Stimulated activated CD8-positive, alpha-beta memory T cell treated with anti-CD3 and anti-CD28 coated beads, Interleukin-7, amount 100 ng/mL, for 24 hours (primary cell): Measurements from ENCODE around the gene MUC22.
"Not testable (repeated sequence)": the region's sequence is repeated elsewhere in the genome, so short reads cannot be mapped to it uniquely, and the experiment has no call there.

Experiments used
- DNase-seq: peaks from one replicate; pipeline ENCODE4 v3.0.0-alpha.2; 2020; ENCODE audit warnings: low read depth

MUC22 gene

GRCh38 chr6:30998785-30999184 lies 11.5 kb upstream of the MUC22 start:
- DNase-seq, result no peak

GRCh38 chr6:31000067-31000860 lies 10.0 kb upstream of the MUC22 start:
- not testable (repeated sequence) for DNase-seq

DNA sequence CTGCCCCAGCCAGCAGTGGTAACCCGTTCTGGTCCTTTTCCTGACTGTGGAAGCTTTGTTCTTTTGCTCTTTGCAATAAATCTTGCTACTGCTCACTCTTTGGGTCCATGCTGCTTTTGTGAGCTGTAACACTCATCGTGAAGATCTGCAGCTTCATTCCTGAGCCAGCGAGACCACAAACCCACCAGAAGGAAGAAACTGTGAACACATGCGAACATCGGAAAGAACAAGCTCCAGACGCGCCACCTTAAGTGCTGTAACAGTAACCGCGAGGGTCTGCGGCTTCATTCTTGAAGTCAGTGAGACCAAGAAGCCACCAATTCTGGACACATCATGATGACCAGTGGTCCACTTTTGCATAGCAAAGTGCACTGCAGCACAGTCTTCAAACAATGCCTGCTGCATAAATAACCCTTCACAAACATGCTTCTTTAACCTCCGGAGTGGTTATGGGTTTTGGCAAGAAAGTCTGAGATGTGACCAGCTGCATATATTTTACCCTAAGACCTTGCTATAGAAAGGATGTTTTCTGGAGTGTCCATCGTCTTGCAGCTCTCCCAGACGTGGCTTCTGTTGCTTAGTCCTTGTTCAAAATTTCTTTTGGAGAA lies 8.9 kb upstream of the MUC22 start:
- no peak for DNase-seq

GRCh38 chr6:31002471-31002870 lies 7.8 kb upstream of the MUC22 start:
- DNase-seq, result no peak

- DNase-seq, result no peak
Observed at GRCh38 chr6:31004794-31005193, 5.5 kb upstream of the MUC22 start.

DNA sequence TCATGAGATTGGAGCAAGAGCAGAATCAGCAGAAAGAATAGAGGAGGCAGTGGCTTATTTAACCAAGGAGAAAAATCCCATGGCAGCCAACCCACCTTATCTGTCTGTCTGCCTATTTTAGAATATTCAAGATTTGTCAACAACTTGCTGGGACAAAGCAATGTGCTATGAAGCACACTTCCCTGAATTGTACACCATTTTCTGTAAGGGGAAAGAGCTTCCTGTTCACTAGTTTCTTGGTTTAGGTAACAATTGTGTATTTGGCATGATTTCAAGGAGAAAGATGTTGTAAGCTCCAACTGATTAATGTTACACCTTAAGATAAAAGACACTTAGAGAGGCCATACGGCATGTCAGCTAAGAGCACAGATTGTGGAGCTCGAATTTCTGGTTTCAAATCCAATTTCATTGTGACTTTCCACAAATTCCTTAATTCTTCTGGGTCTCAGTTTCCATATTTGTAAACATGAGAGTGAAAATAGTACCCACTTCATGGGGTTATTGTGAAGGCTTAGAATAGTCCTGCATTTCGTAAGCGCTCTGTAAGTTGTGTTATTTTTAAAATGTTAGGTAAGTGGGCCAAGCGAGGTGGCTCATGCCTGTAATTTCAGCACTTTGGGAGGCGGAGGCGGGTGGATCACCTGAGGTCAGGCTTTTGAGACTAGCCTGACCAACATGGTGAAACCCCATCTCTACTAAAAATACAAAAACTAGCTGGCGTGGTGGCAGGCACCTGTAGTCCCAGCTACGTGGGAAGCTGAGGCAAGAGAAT lies 4.8 kb upstream of the MUC22 start:
- DNase-seq, result no peak

DNA sequence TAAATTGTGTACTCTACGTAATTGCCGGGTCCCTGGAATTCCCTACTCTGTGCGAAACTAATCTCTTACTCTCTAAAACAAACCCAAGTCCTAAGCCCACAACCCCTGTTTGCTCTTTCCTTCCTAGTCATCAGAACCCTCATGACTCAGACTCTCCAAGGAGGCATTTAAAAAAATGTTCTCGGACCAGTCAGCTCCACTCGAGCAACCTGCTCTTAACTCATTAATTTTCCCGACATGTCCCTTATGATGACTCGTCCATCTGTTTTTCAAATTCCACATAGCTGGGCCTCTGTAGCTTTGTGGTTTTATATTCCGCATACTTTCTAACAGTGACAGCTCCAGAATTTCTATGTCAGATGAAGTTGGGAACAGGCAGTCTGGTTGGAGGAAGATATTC lies 2.6 kb upstream of the MUC22 start:
- no peak for DNase-seq

DNA sequence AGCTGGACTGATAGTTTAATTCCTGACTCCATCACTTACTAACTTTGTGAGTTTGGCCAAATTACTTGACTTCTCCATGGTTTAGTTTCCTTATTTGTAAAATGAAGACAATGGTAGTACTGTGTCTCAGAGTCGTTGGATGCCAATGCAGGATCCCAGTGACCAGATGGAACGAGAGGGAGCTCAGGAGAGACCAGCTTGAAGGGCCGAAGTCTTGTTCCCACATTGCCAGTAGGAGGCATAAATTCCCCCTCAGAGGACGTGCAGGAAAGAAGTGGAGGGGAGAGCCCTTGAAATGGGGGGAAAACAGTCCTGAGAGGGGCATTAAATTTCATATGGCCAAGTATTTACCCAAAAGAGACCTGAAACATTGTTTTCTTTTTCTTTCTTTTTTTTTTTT lies 2.1 kb upstream of the MUC22 start:
- no peak for DNase-seq

DNA sequence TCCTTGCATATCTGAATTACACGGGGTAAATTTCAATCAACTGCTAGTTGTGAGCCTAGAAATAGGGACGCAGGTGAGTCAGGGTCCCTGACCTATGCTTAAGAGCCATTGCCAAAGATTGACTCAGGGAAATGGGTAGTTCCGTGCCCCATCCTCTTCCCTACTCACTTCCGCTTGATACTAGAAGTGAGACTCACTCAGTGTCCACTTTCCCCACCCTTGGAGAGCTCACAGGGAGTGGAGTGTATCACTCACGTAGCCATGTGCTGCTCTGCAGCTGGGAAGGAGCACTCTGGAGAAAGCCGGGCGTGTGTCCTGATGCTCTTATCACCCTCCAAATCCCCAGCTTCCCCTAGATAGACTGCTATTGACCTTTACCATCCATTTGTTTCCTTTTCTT lies 543 bp upstream of the MUC22 start:
- no peak for DNase-seq

- no peak for DNase-seq
Observed at GRCh38 chr6:31011153-31011552, 879 bp downstream of the MUC22 start.

DNA sequence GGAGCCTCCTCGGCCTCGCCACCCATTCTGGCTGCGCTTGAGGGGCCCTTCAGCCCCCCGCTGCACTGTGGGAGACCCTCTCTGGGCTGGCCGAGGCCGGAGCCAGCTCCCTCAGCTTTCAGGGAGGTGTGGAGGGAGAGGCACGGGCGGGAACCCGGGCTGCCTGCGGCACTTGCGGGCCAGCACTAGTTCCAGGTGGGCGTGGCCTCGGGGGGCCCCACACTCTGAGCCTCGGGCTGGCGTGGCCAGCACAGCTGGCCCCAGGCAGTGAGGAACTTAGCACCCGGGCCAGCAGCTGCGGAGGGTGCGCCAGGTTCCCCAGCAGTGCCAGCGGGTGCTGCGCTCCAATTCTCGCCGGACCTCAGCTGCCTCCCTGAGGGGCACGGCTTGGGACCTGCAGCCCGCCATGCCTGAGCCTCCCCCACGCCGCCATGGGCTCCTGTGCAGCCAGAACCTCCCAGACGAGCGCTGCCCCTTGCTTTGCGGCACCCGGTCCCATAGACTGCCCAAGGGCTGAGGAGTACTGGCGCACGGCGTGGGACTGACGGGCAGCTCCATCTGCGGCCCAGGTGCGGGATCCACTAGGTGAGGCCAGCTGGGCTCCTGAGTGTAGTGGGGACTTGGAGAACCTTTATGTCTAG lies 6.5 kb downstream of the MUC22 start:
- no peak for DNase-seq

DNA sequence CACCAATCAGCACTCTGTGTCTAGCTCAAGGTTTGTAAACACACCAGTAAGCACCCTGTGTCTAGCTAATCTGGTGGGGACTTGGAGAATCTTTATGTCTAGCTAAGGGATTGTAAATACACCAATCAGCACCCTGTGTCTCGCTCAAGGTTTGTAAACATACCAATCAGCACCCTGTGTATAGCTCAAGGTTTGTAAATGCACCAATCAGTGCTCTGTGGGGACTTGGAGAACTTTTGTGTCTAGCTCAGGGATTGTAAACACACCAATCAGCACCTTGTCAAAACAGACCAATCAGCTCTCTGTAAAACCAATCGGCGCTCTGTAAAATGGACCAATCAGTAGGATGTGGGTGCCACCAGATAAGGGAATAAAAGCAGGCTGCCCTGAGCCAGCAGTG lies 7.2 kb downstream of the MUC22 start:
- not testable (repeated sequence) for DNase-seq

GRCh38 chr6:31020057-31020456 lies 9.8 kb downstream of the MUC22 start:
- no peak for DNase-seq

DNA sequence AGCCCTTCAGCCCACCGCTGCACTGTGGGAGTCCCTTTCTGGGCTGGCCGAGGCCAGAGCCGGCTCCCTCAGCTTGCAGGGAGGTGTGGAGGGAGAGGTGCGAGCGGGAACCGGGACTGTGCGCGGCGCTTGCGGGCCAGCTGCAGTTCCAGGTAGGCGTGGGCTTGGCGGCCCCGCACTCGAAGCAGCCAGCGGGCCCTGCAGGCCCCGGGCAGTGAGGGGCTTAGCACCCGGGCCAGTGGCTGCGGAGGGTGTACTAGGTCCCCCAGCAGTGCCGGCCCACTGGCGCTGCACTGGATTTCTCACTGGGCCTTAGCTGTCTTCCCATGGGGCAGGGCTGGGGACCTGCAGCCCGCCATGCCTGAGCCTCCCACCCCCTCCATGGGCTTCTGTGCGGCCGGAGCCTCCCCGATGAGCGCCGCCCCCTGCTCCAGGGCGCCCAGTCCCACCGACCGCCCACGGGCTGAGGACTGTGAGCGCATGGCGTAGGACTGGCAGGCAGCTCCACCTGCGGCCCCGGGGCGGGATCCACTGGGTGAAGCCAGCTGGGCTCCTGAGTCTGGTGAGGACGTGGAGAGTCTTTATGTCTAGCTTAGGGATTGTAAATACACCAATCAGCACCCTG lies 10.5 kb downstream of the MUC22 start:
- not testable (repeated sequence) for DNase-seq

DNA sequence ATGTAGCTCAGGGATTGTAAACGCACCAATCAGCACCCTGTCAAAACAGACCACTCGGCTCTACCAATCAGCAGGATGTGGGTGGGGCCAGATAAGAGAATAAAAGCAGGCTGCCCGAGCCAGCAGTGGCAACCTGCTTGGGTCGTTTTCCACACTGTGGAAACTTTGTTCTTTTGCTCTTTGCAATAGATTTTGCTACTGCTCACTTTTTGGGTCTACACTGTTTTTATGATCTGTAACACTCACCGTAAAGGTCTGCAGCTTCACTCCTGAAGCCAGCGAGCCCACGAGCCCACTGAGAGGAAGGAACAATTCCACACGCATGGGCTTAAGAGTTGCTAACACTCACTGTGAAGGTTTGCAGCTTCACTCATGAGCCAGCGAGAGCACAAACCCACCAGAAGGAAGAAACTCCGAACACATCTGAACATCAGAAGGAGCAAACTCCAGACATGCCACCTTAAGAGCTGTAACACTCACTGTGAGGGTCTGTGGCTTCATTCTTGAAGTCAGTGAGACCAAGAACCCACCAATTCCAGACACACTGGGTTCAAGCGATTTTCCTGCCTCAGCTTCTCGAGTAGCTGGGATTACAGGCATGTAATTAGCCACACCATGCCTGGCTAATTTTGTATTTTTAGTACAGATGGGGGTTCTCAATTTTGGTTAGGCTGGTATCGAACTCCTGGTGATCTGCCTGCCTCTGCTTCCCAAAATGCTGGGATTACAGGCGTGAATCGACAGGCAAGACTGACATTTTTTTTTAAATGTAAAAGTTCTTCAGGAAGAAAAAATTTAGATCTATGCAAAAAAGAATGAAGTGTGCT lies 11.6 kb downstream of the MUC22 start:
- DNase-seq, result not testable (repeated sequence)

GRCh38 chr6:31025595-31025994 lies 15.3 kb downstream of the MUC22 start:
- DNase-seq, result no peak

GRCh38 chr6:31031095-31031494 lies 20.8 kb downstream of the MUC22 start:
- no peak for DNase-seq

- no peak for DNase-seq
Observed at GRCh38 chr6:31033075-31033474, 22.8 kb downstream of the MUC22 start.

GRCh38 chr6:31035862-31036497 lies 25.7 kb downstream of the MUC22 start:
- DNase-seq, result no peak

DNA sequence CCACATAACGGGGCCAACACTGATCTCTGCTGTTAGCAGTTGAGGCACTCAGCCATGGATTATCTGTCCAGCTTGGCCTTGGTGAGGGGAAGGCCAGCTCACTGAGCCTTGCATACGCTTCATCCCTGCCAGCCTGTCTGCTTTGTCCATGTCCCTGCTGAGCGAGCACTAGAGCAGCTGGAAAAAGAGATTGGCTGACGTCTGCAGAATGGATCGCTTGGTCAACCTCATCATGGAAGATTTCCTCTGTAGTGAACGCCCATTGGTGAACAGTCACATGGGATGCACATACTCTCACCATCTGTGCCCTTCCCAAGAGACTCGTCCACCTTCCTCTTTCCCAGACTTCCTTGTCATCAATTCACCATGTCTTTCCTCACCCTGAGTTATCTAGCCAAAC lies 26.9 kb downstream of the MUC22 start:
- DNase-seq, result no peak

DNA sequence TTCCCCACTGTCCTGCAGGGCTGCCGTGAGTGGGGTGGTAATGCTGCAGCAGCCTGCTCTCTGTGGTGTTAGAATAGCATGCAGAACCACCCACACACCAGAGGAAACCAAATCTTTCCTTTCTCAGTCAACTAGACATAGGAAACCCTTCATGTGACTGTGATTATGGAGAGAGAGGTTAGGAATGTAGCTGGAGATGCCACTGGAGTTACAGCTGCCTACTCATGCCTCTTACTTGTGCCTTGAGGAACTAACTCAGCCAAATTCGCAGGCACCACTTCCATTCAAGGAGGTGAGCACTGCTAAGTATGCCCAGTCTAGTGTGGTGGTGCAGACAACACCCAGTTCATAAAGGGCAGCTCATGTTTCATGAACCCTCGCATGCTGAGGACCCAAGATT lies 27.4 kb downstream of the MUC22 start:
- DNase-seq, result no peak
